Nephron progenitor cell (in vitro differentiated cells): ENCODE measurements around the gene CCDC141.

Source experiments
- DNase-seq: peaks from one replicate; pipeline ENCODE4 v3.0.0; 2021
- H3K27ac Mint-ChIP-seq: 2 replicates; pipeline ENCODE4 v1.8.0; 2021; ENCODE audit warnings: mild to moderate bottlenecking, moderate library complexity, mixed read lengths
- H3K27me3 Mint-ChIP-seq: 2 replicates; pipeline ENCODE4 v1.8.0; 2021; ENCODE audit warnings: mild to moderate bottlenecking, low read depth, mixed read lengths; ENCODE audit not compliant: poor library complexity
- H3K36me3 Mint-ChIP-seq: 2 replicates; pipeline ENCODE4 v1.8.0; 2021; ENCODE audit warnings: low read depth, mixed read lengths
- H3K4me1 Mint-ChIP-seq: 2 replicates; pipeline ENCODE4 v1.8.0; 2021; ENCODE audit warnings: mixed read lengths
- H3K4me3 Mint-ChIP-seq: 2 replicates; pipeline ENCODE4 v1.8.0; 2021; ENCODE audit warnings: mild to moderate bottlenecking, moderate library complexity, mixed read lengths
- H3K9me3 Mint-ChIP-seq: 2 replicates; pipeline ENCODE4 v1.8.0; 2021; ENCODE audit warnings: mild to moderate bottlenecking, moderate library complexity, mixed read lengths
- TF ChIP-seq, protein P1 (sequence below): fragments of 200-600 bp; sonication (generic); IDR thresholded peaks from 2 replicates; pipeline ENCODE4 v1.5.0; 2021; ENCODE audit warnings: antibody characterized with exemption

Gene CCDC141

DNA sequence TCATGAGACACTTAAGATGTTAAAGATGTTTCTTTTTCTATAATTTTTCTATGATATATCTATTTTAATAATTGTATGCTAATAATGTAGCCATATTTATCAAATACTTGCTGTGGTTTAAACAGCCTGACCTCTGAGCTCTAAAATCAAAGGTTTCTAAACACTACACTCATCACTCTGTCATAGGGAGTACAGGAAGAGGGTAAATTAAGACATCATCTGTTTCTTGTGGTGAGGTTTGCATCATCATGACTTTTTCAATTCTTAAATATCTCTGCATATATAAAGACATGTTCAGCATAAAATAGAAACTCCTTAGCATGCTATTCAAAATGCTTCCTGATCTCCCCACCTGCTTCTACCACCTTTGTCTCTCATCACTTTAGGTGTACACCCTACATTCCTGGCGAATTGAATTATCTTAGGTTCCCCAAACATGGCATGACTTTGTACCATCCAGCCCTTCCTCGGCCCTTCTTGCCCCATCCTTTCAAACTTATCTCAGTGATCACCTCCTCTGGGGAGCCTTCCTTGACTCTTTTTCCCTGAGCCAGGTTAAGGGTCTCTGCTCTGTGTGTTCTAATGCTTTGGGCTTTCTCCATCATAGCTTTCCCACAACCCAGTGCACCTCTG, 137.4 kb downstream of the CCDC141 start:
- no peak overlapping the region for H3K4me3 Mint-ChIP-seq

GRCh38 chr2:178911039-178911438, 138.9 kb downstream of the CCDC141 start:
- Mint-ChIP-seq H3K4me3 (no peak overlapping the region), H3K27me3 (peaks cover 2% of the 10 kb centered on the region)
- TF ChIP-seq, protein P1, sequence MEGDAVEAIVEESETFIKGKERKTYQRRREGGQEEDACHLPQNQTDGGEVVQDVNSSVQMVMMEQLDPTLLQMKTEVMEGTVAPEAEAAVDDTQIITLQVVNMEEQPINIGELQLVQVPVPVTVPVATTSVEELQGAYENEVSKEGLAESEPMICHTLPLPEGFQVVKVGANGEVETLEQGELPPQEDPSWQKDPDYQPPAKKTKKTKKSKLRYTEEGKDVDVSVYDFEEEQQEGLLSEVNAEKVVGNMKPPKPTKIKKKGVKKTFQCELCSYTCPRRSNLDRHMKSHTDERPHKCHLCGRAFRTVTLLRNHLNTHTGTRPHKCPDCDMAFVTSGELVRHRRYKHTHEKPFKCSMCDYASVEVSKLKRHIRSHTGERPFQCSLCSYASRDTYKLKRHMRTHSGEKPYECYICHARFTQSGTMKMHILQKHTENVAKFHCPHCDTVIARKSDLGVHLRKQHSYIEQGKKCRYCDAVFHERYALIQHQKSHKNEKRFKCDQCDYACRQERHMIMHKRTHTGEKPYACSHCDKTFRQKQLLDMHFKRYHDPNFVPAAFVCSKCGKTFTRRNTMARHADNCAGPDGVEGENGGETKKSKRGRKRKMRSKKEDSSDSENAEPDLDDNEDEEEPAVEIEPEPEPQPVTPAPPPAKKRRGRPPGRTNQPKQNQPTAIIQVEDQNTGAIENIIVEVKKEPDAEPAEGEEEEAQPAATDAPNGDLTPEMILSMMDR = no peak

More for the DNA sequence above, 137.4 kb downstream of the CCDC141 start:
- Mint-ChIP-seq H3K27ac (no peak overlapping the region), H3K36me3 (no peaks in the 10 kb centered on the region), H3K4me1 (peaks cover 8% of the 10 kb centered on the region), H3K9me3 (no peaks in the 10 kb centered on the region), H3K27me3 (peaks cover 2% of the 10 kb centered on the region)
- TF ChIP-seq, protein P1 = no peak
- no peak for DNase-seq

GRCh38 chr2:178910005-178910404, 139.9 kb downstream of the CCDC141 start:
- H3K4me3 Mint-ChIP-seq = no peak overlapping the region
- no peak overlapping the region for H3K27ac Mint-ChIP-seq
- H3K4me1 Mint-ChIP-seq = no peaks in the 10 kb centered on the region
- no peak for DNase-seq
- peaks cover 2% of the 10 kb centered on the region for H3K27me3 Mint-ChIP-seq
- H3K9me3 Mint-ChIP-seq = no peaks in the 10 kb centered on the region
- TF ChIP-seq, protein P1 = no peak
- no peaks in the 10 kb centered on the region for H3K36me3 Mint-ChIP-seq

More at GRCh38 chr2:178911039-178911438, 138.9 kb downstream of the CCDC141 start:
- no peak overlapping the region for H3K27ac Mint-ChIP-seq
- no peaks in the 10 kb centered on the region for H3K36me3 Mint-ChIP-seq
- no peak for DNase-seq
- no peaks in the 10 kb centered on the region for H3K9me3 Mint-ChIP-seq
- H3K4me1 Mint-ChIP-seq = peaks cover 8% of the 10 kb centered on the region

DNA sequence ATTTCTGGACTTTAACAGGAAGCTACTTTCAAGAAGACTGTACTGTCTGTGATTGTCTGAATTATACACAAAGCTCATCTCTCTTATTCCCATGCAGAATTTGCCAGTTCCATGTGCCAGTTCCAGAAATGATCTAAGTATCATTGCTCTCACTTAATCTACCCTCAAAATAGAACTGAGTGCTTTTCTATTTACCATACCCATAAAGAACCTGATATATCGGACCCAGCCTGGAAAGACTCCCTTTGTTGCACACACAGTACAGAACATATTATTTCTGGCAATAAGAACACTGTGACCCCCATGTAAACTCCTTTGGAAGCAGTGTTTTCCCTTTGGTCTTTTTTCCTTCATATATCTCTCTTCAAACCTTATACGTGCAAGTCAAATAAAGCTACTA, 140.4 kb downstream of the CCDC141 start:
- H3K4me1 Mint-ChIP-seq = no peaks in the 10 kb centered on the region
- TF ChIP-seq, protein P1 = no peak

GRCh38 chr2:178908810-178909209, 141.1 kb downstream of the CCDC141 start:
- Mint-ChIP-seq H3K9me3 (no peaks in the 10 kb centered on the region), H3K27ac (no peak overlapping the region), H3K4me1 (no peaks in the 10 kb centered on the region), H3K36me3 (peaks cover 5% of the 10 kb centered on the region), H3K27me3 (peaks cover 2% of the 10 kb centered on the region), H3K4me3 (no peak overlapping the region)
- no peak for DNase-seq
- TF ChIP-seq, protein P1 = no peak

More for the DNA sequence above, 140.4 kb downstream of the CCDC141 start:
- Mint-ChIP-seq H3K9me3 (no peaks in the 10 kb centered on the region), H3K4me3 (no peak overlapping the region), H3K36me3 (peaks cover 3% of the 10 kb centered on the region), H3K27ac (no peak overlapping the region), H3K27me3 (peaks cover 2% of the 10 kb centered on the region)
- no peak for DNase-seq

- H3K27ac Mint-ChIP-seq = no peak overlapping the region
- no peaks in the 10 kb centered on the region for H3K27me3 Mint-ChIP-seq
- TF ChIP-seq, protein P1 = no peak
- no peaks in the 10 kb centered on the region for H3K4me1 Mint-ChIP-seq
- H3K36me3 Mint-ChIP-seq = peaks cover 5% of the 10 kb centered on the region
- no peaks in the 10 kb centered on the region for H3K9me3 Mint-ChIP-seq
- DNase-seq = no peak
- no peak overlapping the region for H3K4me3 Mint-ChIP-seq
Measured at GRCh38 chr2:178905261-178905660, 144.7 kb downstream of the CCDC141 start.
